SK-N-SH (cell line): ENCODE results near the gene JADE3. TPM values are rescaled to one million over a fixed set of nuclear protein-coding genes. Genes with fewer than 3 reads are reported as not detected.

Source experiments
- FOSL2 ChIP-seq: IDR thresholded peaks from 2 replicates; pipeline ENCODE4 v1.4.0; 2012; ENCODE audit warnings: low read depth, mild to moderate bottlenecking, moderate library complexity, borderline replicate concordance
- JUND ChIP-seq: IDR thresholded peaks from 2 replicates; pipeline ENCODE4 v1.4.0; 2012
- MEF2A ChIP-seq: IDR thresholded peaks from 2 replicates; pipeline ENCODE4 v1.4.0; 2012; ENCODE audit warnings: low read depth, borderline replicate concordance
- MXI1 ChIP-seq: IDR thresholded peaks from 2 replicates; pipeline ENCODE4 v1.6.1; 2012; ENCODE audit warnings: mild to moderate bottlenecking, low read depth, low read length, improper control_type of control experiment
- RXRA ChIP-seq: IDR thresholded peaks from 2 replicates; pipeline ENCODE4 v1.4.0; 2012; ENCODE audit warnings: low read depth, mild to moderate bottlenecking, borderline replicate concordance
- SMC3 ChIP-seq: IDR thresholded peaks from 2 replicates; pipeline ENCODE4 v1.6.1; 2012; ENCODE audit warnings: low read depth, low read length, improper control_type of control experiment
- TCF12 ChIP-seq: IDR thresholded peaks from 2 replicates; pipeline ENCODE4 v1.4.0; 2012
- polyA plus RNA-seq, 3 experiments: library from polyadenylated mRNA; depleted of rRNA; stranded (reverse); fragments of >200 nt; gene quantifications; 2 replicates each; pipeline ENCODE4 v1.2.3, GENCODE V29; 2012
- small RNA-seq, 7 experiments: library from RNA; depleted of rRNA; stranded (forward); fragments of <200 nt; gene quantifications; one replicate each; pipeline ENCODE3, GENCODE V24; 2012

The JADE3 gene
- polyA plus RNA-seq, 1 of the 3 experiments (the other 2 are of a cell fraction), result 3.0 TPM

DNA sequence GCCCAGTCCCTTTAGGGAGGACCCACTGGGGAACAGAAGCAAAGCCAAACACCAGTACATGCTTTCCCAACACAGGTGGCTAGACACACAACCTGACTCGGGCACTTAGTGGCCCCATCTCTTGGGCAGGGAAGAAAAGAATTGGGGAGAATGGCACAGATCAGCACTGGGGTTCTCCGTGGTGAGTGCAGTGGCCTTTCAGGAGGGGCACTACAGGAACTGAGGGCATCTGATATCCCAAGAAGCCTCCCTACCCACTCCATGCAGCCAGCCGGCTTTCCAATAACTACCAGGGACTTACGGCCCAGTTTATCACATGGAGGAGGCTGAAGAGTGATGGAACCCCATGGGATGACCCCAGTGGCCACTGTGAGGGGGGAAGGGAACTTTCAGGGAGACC, 189.0 kb downstream of the JADE3 start (continued):
- no peak for TF ChIP-seq SMC3
- TF ChIP-seq MXI1, result no peak
- no peak for TF ChIP-seq JUND
- TF ChIP-seq TCF12, result no peak
- no peak for TF ChIP-seq RXRA
- no peak for TF ChIP-seq FOSL2
- TF ChIP-seq MEF2A, result no peak

Small RNAs within 50 kb of the gene (small RNA-seq; reads per million reads assigned to genes)
- gene RNU6-1189P, result 0 to 0.38 (median 0) reads per million in 7 experiments

Other genes starting within 250 kb of the JADE3 start
- gene SLC9A7, start 153.3 kb upstream of the JADE3 start, polyA plus RNA-seq (2012; rRNA removed), result 10.3 and 10.5 TPM in 2 replicates
- 4.5 and 6.3 TPM in 2 replicates for gene RP2, start 75.4 kb upstream of the JADE3 start, polyA plus RNA-seq (2012; rRNA removed)
- 0.05 and 0.06 TPM in 2 replicates for gene RGN, start 166.0 kb downstream of the JADE3 start, polyA plus RNA-seq (2012; rRNA removed)
- 74.9 and 107 TPM in 2 replicates for gene NDUFB11, start 232.3 kb downstream of the JADE3 start, polyA plus RNA-seq (2012; rRNA removed)
- 24.7 and 34.4 TPM in 2 replicates for gene RBM10, start 232.8 kb downstream of the JADE3 start, polyA plus RNA-seq (2012; rRNA removed)